Heart right ventricle (tissue), 16 donors: ENCODE measurements around the gene MIXL1. TPM values are rescaled to one million over a fixed set of nuclear protein-coding genes. Genes with fewer than 3 reads are reported as not detected.

ENCODE experiments used
- ATAC-seq, 8 donors: fragments of 200-7000 bp; cut with Tn5 transposase; one replicate each; pipeline ENCODE4 v1.9.1; 2020; ENCODE audit warnings: mild to moderate bottlenecking in 8 of 8, moderate library complexity in 8 of 8, moderate number of reproducible peaks in 1 of 8
- DNase-seq, 2 donors: peaks; one replicate each; pipeline ENCODE4 v3.0.0-alpha.2; 2020
- H3K27ac ChIP-seq, 10 donors: fragments of 200-600 bp; sonication (generic) in 2 of 10; one replicate each; pipeline versions ENCODE4 v1.5.0 to v1.8.0; 2020 to 2022; ENCODE audit warnings: mild to moderate bottlenecking in 3 of 10
- H3K27me3 ChIP-seq, 7 donors: fragments of 200-600 bp; one replicate each; pipeline ENCODE4 v1.8.0; 2021 to 2022; ENCODE audit warnings: mild to moderate bottlenecking in 2 of 7
- H3K36me3 ChIP-seq, 9 donors: fragments of 200-600 bp; sonication (generic) in 1 of 9; one replicate each; pipeline versions ENCODE4 v1.5.0 to v1.8.0; 2020 to 2022; ENCODE audit warnings: mild to moderate bottlenecking in 2 of 9
- H3K4me1 ChIP-seq, 9 donors: fragments of 200-600 bp; sonication (generic) in 1 of 9; one replicate each; pipeline versions ENCODE4 v1.5.0 to v1.8.0; 2020 to 2022; ENCODE audit warnings: mild to moderate bottlenecking in 4 of 9
- H3K4me3 ChIP-seq, 10 donors: fragments of 200-600 bp; sonication (generic) in 2 of 10; one replicate each; pipeline versions ENCODE4 v1.5.0 to v1.8.0; 2020 to 2022; ENCODE audit warnings: mild to moderate bottlenecking in 7 of 10, moderate library complexity in 2 of 10
- H3K9me3 ChIP-seq, 11 donors: fragments of 200-600 bp in 10 of 11; sonication (generic) in 2 of 11; one replicate each; pipeline versions ENCODE4 v1.5.0 to v1.8.0; 2013 to 2022; ENCODE audit warnings: mild to moderate bottlenecking in 2 of 11, control low read depth in 1 of 11, moderate library complexity in 1 of 11
- WGBS, 2 donors: extraction: QIAGEN DNeasy Blood & Tissue Kit; methylation state at CpG; one replicate each; pipeline ENCODE4 v1.1.7; 2013; ENCODE audit warnings: inconsistent platforms in 1 of 2; 5-methylcytosine and 5-hydroxymethylcytosine counted together
- intact Hi-C, 10 donors: fragments of 100-400 bp; cut with DNase I; formaldehyde crosslinking; loops; one replicate each; pipeline versions ENCODE4 v1.11.1 to v1.14.2; 2022
- long read RNA-seq, 3 donors: library from polyadenylated mRNA; unstranded; transcript quantifications; one replicate each; pipeline ENCODE4 v2.0.0, GENCODE V29; 2020 to 2021
- polyA plus RNA-seq, 2 donors: library from polyadenylated mRNA; stranded (reverse); fragments of 200-250 nt; gene quantifications; one replicate each; pipeline ENCODE4 v1.2.3, GENCODE V29; 2013
- total RNA-seq, 10 donors: library from RNA; stranded (reverse); fragmentation: NEBNext Ultra II Directional in 3 of 10; extraction: Animal tissue kit (Norgen Biotek cat#: 25700) in 3 of 10; gene quantifications; one replicate each; pipeline versions ENCODE4 v1.2.1 to v1.2.4, GENCODE V29; 2021 to 2023
- TF ChIP-seq, protein P1 (sequence below), 9 donors: fragments of 200-600 bp; sonication (generic) in 2 of 9; IDR thresholded peaks; one replicate each; pipeline versions ENCODE4 v1.5.0 to v1.8.0; 2021 to 2022; ENCODE audit warnings: antibody characterized with exemption in 9 of 9, mild to moderate bottlenecking in 5 of 9, moderate library complexity in 1 of 9
- donor health status: Arrhythmogenic right ventricular cardiomyopathy.
- donor health status: ischemic (EF 13 %, LVEDD 7.1; RV severe dilation, severe dysfunction).
- donor health status: healthy with polysubstance abuse.
- donor health status: DM: no; HTN: yes; CAD: no.
- donor health status: DM: no; HTN: no; CAD: no.
- donor health status: ischemic (EF 25% LVEDD 6.9; RV normal size, moderate dysfunction).
- donor health status: ischemic (EF 25% LVEDD 5.7; RV mildly dilated, moderate dysfunction).
- donor health status: healthy.
- donor health status: DM: yes; HTN: yes; CAD: no.
- donor health status: Ischemic cardiomyopathy.
- donor health status: ischemic (EF 35%, LVEDD 5.7; RV mildly dilated, moderate dysfunction).
- donor health status: nonischemic (EF 11% LVEDD 7.7; RV severe dilation, severe dysfunction).
- donor health status: DM: yes; HTN: yes; CAD: no.
- donor health status: PGD.
- donor health status: ischemic (EF 29% LVEDD 5.4; RV normal size, mild dysfunction).
- donor health status: nonischemic (EF 23%, LVEDD 6.1; RV moderate dilation, normal function).

The MIXL1 gene
- under 1 TPM in 3 of 10 donors, not detected in 7; 0.28 to 0.37 (median 0.32) TPM for total RNA-seq
- under 1 TPM in 1 of 2 donors, not detected in 1; 0.01 TPM for polyA plus RNA-seq
- long read RNA-seq, donor 1: 0 reads
- long read RNA-seq, donor 2: 0 reads
- long read RNA-seq, donor 3: 0 reads

DNA sequence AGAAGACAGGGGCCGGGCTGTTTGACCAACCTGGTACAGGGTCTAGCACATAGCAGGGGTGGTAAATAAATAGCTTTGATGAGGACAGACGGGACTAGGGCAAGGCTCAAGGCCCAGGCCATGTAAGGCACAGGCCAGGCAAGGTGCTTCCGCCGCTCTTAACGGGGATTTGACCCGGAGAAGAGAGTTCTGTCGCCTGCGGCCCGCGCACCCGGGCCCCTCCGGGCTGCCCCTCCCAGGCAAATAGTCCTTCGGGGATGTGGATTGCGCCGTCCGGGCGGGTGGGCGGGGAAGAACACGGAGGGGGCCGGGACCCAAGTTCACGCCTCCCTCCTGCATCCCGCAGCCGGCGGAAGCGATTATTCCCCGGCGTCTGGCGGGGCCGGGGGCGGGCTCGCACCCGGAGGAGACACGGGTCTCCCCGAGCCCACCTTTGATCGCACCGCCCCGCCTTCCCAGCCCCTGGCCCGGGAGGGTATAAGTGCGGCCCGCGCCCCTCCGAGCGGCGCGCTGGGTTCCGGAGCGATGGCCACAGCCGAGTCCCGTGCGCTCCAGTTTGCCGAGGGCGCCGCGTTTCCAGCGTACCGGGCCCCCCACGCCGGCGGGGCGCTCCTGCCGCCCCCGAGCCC, at the start of gene MIXL1:
Gene MIXL1 (plus strand): TSS at position 508 of the 629 bp plus-strand sequence. CDS start 18 bp downstream, at position 526.
- intact Hi-C loops: loop anchor here in 1 of 10 donors (5.0 kb wide), 1 partner anchor 99 kb away; no protein-coding TSS in a partner anchor
- no peaks in the 10 kb centered on the region for H3K36me3 ChIP-seq
- DNase-seq (no peak), ATAC-seq (peak in 2 of 8 donors; percentile 52 to 53)
- 4 to 5% methylated on average over 54 to 62 of the region's 62 CpGs for WGBS, 2 donors
- H3K4me3 ChIP-seq: peak within 1 kb of the TSS in 9 of 10 donors; percentile 40 to 57 (median 55)
- no peaks in the 10 kb centered on the region for H3K9me3 ChIP-seq
- TF ChIP-seq, protein P1, sequence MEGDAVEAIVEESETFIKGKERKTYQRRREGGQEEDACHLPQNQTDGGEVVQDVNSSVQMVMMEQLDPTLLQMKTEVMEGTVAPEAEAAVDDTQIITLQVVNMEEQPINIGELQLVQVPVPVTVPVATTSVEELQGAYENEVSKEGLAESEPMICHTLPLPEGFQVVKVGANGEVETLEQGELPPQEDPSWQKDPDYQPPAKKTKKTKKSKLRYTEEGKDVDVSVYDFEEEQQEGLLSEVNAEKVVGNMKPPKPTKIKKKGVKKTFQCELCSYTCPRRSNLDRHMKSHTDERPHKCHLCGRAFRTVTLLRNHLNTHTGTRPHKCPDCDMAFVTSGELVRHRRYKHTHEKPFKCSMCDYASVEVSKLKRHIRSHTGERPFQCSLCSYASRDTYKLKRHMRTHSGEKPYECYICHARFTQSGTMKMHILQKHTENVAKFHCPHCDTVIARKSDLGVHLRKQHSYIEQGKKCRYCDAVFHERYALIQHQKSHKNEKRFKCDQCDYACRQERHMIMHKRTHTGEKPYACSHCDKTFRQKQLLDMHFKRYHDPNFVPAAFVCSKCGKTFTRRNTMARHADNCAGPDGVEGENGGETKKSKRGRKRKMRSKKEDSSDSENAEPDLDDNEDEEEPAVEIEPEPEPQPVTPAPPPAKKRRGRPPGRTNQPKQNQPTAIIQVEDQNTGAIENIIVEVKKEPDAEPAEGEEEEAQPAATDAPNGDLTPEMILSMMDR (IDR thresholded peaks at IDR 0.05): no peak
- H3K4me1 ChIP-seq: peaks cover 0 to 10% (median 4%) of the 10 kb centered on the region in 9 donors
- no peak within 1 kb of the TSS for H3K27ac ChIP-seq
- peaks cover 0 to 38% (median 11%) of the 10 kb centered on the region in 7 donors for H3K27me3 ChIP-seq

- Histone ChIP-seq H3K4me3 (no peak overlapping the region), H3K36me3 (peaks cover 0 to 33% (median 4%) of the 10 kb centered on the region in 9 donors), H3K27me3 (no peaks in the 10 kb centered on the region), H3K9me3 (no peaks in the 10 kb centered on the region), H3K4me1 (peaks cover 3 to 48% (median 26%) of the 10 kb centered on the region in 9 donors), H3K27ac (no peak overlapping the region)
- no peak for DNase-seq
- TF ChIP-seq, protein P1 (IDR thresholded peaks at IDR 0.05): no peak
- ATAC-seq: no peak
- intact Hi-C loops: no loop called here
- 87 to 88% methylated on average over 8 of the region's 8 CpGs for WGBS, 2 donors
These were observed 46.6 kb upstream of the MIXL1 start for GRCh38 chr1:226176870-226177269.

DNA sequence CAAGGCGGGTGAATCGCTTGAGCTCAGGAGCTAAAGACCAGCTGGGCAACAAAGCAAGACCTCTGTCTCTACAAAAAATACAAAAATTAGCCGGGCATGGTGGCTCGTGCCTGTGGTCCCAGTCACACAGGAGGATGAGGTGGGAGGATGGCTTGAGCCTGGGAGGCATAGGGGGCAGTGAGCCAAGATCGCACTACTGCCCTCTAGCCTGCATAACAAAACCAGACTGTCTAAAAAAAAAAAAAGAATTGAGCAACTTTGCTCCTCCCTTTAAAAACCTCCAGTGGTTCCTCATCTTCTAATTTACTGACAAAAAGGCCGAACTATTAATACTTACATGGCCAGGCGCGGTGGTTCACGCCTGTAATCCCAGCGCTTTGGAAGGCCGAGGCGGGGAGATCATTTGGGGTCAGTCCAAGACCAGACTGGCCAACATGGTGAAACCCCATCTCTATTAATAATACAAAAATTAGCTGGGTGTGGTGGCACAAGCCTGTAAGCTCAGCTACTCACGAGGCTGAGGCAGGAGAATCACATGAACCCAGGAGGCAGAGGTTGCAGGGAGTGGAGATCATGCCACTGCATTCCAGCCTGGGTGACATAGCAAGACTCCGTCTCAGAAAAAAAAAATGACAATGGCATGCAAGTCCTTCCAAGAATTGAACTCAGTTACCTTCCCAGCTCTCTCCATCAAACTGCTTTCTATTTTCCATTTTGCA, 41.3 kb upstream of the MIXL1 start:
- DNase-seq (peak; percentile 23 to 35), ATAC-seq (peak in 3 of 8 donors; percentile 29 to 45 (median 30))
- Histone ChIP-seq H3K27me3 (no peaks in the 10 kb centered on the region), H3K4me1 (peaks cover 9 to 69% (median 55%) of the 10 kb centered on the region in 9 donors), H3K9me3 (no peaks in the 10 kb centered on the region), H3K4me3 (no peak overlapping the region), H3K27ac (peak overlapping the region in 5 of 10 donors; percentile 12 to 65 (median 33)), H3K36me3 (peaks cover 0 to 29% (median 0%) of the 10 kb centered on the region in 9 donors)
- intact Hi-C loops: loop anchor here in 2 of 10 donors (10.0 kb wide), 1 partner anchor 117 kb away; the partner anchor contains the start of gene H3-3A (in 2 of the 2)
- WGBS, 2 donors: 62 to 63% methylated on average over 14 of the region's 14 CpGs
- TF ChIP-seq, protein P1 (IDR thresholded peaks at IDR 0.05): peak in 7 of 9 donors; percentile 21 to 57 (median 43)
